DND-41 (cell line): ENCODE results near the gene TMC7.

Experiments
- EZH2 ChIP-seq: IDR thresholded peaks from 3 replicates; pipeline ENCODE4 v1.6.1; 2012; ENCODE audit warnings: borderline replicate concordance, low read depth, mild to moderate bottlenecking, moderate library complexity, low read length, inconsistent platforms; ENCODE audit not compliant: severe bottlenecking
- TF ChIP-seq, protein P1 (sequence below): IDR thresholded peaks from 2 replicates; pipeline ENCODE4 v1.5.1; 2012; ENCODE audit warnings: borderline replicate concordance, low read length, moderate library complexity, mild to moderate bottlenecking; ENCODE audit not compliant: poor library complexity, severe bottlenecking; ENCODE audit errors: extremely low read depth

DNA sequence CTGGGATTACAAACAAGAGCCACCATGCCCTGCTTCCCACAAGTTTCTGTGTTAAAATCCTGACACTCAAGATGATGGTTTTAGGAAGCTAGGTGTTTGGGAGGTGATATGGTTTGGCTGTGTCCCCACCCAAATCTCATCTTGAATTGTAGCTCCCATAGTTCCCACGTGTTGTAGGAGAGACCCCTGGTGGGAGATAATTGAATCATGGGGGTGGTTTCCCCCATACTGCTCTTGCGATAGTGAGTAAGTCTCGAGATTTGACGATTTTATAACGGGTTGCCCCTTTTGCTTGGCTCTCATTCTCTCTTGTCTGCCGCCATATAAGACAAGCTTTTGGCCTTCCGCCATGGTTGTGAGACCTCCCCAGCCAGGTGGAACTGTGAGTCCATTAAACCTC lies 40.3 kb upstream of the TMC7 start:
- TF ChIP-seq, protein P1, sequence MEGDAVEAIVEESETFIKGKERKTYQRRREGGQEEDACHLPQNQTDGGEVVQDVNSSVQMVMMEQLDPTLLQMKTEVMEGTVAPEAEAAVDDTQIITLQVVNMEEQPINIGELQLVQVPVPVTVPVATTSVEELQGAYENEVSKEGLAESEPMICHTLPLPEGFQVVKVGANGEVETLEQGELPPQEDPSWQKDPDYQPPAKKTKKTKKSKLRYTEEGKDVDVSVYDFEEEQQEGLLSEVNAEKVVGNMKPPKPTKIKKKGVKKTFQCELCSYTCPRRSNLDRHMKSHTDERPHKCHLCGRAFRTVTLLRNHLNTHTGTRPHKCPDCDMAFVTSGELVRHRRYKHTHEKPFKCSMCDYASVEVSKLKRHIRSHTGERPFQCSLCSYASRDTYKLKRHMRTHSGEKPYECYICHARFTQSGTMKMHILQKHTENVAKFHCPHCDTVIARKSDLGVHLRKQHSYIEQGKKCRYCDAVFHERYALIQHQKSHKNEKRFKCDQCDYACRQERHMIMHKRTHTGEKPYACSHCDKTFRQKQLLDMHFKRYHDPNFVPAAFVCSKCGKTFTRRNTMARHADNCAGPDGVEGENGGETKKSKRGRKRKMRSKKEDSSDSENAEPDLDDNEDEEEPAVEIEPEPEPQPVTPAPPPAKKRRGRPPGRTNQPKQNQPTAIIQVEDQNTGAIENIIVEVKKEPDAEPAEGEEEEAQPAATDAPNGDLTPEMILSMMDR = peak; percentile 19
- no peak for TF ChIP-seq EZH2
